GM21447 (cell line): ENCODE data around the gene RAET1E.
A peak's percentile ranks its signal among the peaks of the same experiment; 100 is the strongest.
"Not testable (repeated sequence)": the region's sequence is repeated elsewhere in the genome, so short reads cannot be mapped to it uniquely, and the experiment has no call there.

Experiments
- ATAC-seq: cut with Tn5 transposase; IDR thresholded peaks from one replicate; pipeline ENCODE4 v1.9.1; 2021; ENCODE audit not compliant: unreplicated experiment

The RAET1E gene

GRCh38 chr6:149862922-149863697 lies 34.8 kb downstream of the RAET1E start:
- peak; percentile 26 for ATAC-seq

GRCh38 chr6:149862424-149862738 lies 35.5 kb downstream of the RAET1E start:
- ATAC-seq = not testable (repeated sequence)

GRCh38 chr6:149861603-149862423 lies 36.1 kb downstream of the RAET1E start:
- no peak for ATAC-seq

GRCh38 chr6:149860834-149861602 lies 36.9 kb downstream of the RAET1E start:
- ATAC-seq = no peak

- ATAC-seq = no peak
Measured at GRCh38 chr6:149860513-149860833, 37.4 kb downstream of the RAET1E start.

- no peak for ATAC-seq
Measured at GRCh38 chr6:149859938-149860337, 38.0 kb downstream of the RAET1E start.

GRCh38 chr6:149859368-149859767 lies 38.5 kb downstream of the RAET1E start:
- no peak for ATAC-seq

GRCh38 chr6:149857541-149857940 lies 40.4 kb downstream of the RAET1E start:
- ATAC-seq = no peak

GRCh38 chr6:149856256-149856994 lies 41.5 kb downstream of the RAET1E start:
- ATAC-seq = no peak

- ATAC-seq = no peak
Measured at GRCh38 chr6:149855741-149856140, 42.2 kb downstream of the RAET1E start.

- no peak for ATAC-seq
Measured at GRCh38 chr6:149855040-149855654, 42.8 kb downstream of the RAET1E start.

- ATAC-seq = no peak
Measured at GRCh38 chr6:149854532-149854931, 43.4 kb downstream of the RAET1E start.

- not testable (repeated sequence) for ATAC-seq
Measured at GRCh38 chr6:149854017-149854416, 43.9 kb downstream of the RAET1E start.

- ATAC-seq = no peak
Measured at GRCh38 chr6:149852881-149853280, 45.0 kb downstream of the RAET1E start.

GRCh38 chr6:149852180-149852579 lies 45.7 kb downstream of the RAET1E start:
- ATAC-seq = no peak

- no peak for ATAC-seq
Measured at GRCh38 chr6:149851461-149852110, 46.3 kb downstream of the RAET1E start.

- ATAC-seq = not testable (repeated sequence)
Measured at GRCh38 chr6:149848343-149848742, 49.6 kb downstream of the RAET1E start.
